GM12801 (cell line): ENCODE measurements around the gene CSNK1D.

ENCODE experiments used
- TF ChIP-seq, protein P1 (sequence below): IDR thresholded peaks from one replicate; pipeline ENCODE4 v1.5.1; 2011; ENCODE audit warnings: control low read depth; ENCODE audit not compliant: insufficient read length; ENCODE audit errors: extremely low read depth

The CSNK1D gene

DNA sequence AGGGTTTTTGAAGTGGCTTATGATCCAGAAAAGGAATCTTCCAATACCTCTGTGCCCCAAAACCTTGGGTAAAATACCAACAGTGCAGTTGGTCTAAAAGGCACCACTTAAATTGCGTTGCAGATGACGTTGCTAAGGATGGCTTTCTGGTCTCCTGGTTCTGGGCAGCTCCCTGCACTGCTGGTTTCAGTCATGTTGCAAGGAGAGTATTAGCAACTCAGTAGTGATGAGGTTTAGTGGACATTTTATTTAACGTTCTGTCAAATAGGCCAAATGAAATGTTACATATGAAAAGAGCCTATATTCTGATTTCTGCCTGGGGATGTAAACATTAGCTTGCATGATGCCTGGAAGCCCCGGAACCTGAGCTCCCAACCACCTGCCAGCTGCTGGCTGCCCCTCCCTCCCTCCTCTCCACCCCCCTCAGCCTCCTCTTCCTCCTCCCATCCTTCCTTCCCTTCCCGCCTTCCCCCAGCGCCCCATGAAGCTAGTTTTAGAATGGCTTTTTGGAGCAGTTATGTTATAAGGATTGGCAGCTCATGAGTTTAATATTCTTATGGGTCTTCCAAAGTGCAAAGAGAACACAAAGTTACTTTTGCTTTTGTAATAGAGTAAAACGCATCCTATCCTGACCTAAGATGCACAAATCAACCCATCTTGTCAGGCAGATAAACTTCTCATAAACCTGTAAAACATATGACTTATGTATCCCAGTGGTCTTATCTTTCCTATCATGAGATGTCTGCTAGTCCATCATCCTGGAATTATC lies 23.2 kb upstream of the CSNK1D start:
- TF ChIP-seq, protein P1, sequence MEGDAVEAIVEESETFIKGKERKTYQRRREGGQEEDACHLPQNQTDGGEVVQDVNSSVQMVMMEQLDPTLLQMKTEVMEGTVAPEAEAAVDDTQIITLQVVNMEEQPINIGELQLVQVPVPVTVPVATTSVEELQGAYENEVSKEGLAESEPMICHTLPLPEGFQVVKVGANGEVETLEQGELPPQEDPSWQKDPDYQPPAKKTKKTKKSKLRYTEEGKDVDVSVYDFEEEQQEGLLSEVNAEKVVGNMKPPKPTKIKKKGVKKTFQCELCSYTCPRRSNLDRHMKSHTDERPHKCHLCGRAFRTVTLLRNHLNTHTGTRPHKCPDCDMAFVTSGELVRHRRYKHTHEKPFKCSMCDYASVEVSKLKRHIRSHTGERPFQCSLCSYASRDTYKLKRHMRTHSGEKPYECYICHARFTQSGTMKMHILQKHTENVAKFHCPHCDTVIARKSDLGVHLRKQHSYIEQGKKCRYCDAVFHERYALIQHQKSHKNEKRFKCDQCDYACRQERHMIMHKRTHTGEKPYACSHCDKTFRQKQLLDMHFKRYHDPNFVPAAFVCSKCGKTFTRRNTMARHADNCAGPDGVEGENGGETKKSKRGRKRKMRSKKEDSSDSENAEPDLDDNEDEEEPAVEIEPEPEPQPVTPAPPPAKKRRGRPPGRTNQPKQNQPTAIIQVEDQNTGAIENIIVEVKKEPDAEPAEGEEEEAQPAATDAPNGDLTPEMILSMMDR: no peak

GRCh38 chr17:82295472-82295814 lies 21.9 kb upstream of the CSNK1D start:
- TF ChIP-seq, protein P1: no peak

- TF ChIP-seq, protein P1: no peak
Observed at GRCh38 chr17:82294064-82294773, 20.7 kb upstream of the CSNK1D start.

DNA sequence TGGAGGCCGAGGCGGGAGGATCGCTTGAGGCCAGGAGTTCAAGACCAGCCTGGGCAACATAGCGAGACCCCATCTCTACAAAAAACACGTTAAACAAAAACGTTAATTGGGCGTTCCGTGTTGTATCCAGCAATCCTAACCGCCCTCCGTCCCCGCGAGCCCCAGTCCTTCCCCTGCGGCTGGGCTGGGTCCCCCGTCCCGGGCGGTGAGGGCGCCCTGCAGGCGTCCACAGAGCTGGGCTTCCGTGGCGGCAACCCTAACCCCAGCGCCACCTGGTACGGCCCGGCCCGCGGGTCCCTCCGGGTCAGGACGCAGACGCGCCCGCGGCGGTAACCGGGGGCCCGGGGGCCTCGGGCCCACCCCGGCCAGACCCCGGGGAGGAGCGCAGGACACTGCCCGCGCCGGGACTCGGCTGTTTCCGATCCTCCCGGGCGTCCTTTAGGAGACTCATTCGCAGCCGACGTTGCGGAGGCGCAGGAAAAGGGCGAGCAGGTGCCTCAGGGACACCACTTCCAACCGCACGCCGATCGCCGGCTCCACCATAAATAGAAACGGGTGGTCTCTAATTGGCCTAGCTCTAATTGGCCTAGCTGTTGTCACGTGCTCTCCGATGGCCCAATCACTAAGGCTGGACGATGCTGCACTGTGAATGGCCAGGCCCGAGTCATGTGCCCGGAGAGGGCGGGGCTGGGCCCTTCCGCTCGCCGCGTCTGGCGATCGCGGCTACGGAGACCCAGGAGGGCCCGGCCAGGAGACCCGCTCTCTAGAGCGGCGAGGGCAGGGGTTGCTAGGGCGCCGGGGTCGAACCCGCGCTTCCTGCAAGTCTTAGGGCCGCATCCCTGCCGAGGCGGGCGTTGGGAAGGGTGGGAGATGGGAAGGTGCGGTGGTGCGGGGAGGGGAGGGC lies 19.0 kb upstream of the CSNK1D start:
- TF ChIP-seq, protein P1: no peak

DNA sequence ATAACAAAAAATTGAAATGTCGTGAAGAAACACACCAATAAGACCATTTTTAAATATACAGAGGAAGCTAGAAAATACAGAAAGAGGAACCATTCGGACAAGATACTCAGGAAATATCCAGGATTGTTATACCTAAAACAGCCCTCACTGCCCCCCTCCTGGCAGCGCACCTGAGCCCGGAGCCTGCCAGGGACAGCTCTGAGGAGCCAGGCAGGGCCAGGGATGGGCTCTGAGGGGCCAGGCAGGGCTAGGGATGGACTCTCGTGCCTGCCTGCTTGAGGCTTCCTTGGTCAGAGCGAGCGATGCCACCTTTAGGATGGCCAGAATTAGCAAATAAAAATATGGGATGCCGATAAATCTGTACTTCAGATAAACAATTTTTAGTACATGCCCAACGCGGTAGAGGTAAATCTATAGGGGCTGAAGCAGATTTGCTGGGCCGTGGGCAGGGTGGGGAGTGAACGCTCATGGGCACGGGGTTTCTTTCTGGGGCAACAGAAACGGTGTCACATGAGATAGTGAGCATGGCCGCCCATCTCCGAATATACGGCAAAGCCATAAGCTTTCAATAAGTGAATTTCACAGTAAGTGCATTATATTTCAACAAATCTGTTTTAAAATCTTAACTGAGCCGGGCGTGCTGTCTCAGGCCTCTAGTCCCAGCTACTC lies 18.2 kb upstream of the CSNK1D start:
- TF ChIP-seq, protein P1: no peak

DNA sequence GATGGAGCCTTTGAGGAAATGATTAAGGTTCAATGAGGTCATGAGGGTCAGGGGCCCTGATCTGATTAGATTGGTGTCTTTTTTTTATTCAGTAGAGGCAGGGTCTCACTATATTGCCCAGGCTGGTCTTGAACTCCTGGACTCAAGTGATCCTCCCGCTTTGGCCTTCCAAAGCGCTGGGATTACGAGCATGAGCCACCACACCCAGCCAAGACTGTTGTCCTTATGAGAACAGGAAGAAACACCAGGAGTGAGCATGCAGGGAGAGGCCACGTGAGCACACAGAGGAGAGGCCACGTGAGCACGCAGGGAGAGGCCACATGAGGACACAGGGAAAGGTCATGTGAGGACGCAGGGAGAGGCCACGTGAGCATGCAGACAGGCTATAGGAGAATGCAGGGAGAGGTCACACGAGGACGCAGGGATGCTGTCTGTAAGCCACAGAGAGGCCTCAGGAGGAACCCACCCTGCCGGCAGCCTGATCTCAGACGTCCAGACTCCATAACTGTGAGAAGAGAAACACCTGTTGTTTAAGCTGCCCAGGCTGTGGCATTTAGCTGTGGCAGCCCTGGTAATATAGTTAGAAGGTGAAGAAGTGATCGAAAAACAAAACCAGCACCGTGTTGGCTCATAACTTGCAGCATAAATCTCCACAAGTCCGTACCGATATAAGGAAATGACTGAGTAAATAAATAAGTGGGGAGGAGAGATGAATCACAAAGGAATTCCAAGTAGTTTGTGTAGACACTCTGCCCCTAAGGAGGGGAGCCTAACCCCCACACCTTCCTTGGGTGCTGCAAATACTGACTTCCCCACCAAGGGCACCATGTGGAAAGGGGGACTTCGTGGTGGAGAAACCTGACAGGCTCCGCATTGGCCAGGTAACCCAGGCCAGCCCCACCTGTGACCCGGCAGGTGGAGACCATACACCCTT lies 14.6 kb upstream of the CSNK1D start:
- TF ChIP-seq, protein P1: no peak
